ENCODE measurements around the gene ELOF1. TPM values are rescaled to one million over a fixed set of nuclear protein-coding genes. Genes with fewer than 3 reads are reported as not detected.

ELOF1 gene
- total and polyA plus RNA-seq, 2 of the 13 experiments (the other 11 are each of a cell fraction or from before 2014, with no cell fraction given), result 14.5 to 43.2 TPM

DNA sequence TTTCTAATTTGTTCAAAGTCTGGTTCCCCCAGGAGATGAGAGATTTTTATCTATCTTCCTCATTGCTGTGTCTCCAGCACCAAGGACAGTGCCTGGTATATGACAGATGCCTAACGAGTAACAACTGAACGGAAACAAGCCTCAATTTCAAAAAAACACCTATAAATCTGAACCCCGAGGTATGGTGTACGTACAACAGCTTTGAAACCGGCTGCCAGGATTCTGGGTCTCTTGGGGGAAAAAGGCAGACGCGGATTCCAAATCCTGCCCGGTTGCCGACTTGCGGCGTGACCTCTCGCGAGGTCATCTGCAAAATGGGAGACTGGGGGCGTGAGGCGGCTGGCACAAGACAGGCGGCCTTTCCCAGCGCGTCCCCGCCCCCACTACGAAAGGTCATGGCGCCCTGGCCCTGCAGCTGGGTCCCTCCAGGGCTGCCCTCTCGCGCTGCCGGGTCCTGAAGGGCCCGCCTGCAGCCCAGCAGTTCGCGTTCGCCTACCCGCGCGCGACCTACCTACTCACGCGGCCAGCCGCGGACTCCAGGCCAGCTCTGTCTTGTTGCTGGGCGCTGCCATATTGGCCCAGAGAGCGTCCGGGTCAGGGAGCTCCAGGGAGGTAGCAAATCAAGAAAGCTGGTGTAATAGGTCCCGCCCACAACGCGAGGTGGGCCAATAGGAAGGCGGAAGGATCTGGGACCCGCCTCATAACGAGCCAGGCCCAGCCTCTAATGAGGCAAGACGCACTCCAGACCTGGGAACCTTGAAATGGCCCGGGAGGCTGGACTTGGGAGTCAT, 30.3 kb downstream of the ELOF1 start, which contains the start of gene ECSIT (continued):
- TF ChIP-seq SIX4 (CRISPR knock-in tag; IDR thresholded peaks at IDR 0.05) (no peak), ZNF180 (CRISPR knock-in tag; IDR thresholded peaks at IDR 0.05; ENCODE audit: borderline replicate concordance, low read depth) (no peak), ZFP91 (CRISPR knock-in tag; IDR thresholded peaks at IDR 0.05; ENCODE audit: borderline replicate concordance) (peak; percentile 84; the same call in 1 of the 2 replicates), ZNF326 (CRISPR knock-in tag; IDR thresholded peaks at IDR 0.05; ENCODE audit: borderline replicate concordance) (no peak), TCF12 (IDR thresholded peaks at IDR 0.05) (no peak), TCF12 (CRISPR knock-in tag; IDR thresholded peaks at IDR 0.05) (no peak), TGIF2 (CRISPR knock-in tag; IDR thresholded peaks at IDR 0.05) (peak; percentile 97), SNAPC2 (CRISPR knock-in tag; IDR thresholded peaks at IDR 0.05) (no peak), ZNF230 (CRISPR knock-in tag; IDR thresholded peaks at IDR 0.05) (peak; percentile 53; the same call in 1 of the 2 replicates), ZNF883 (CRISPR knock-in tag; IDR thresholded peaks at IDR 0.05; ENCODE audit: not compliant biosample characterization) (no peak), MXD3 (CRISPR knock-in tag; IDR thresholded peaks at IDR 0.05) (peak; percentile 87), ARID5B (CRISPR knock-in tag; IDR thresholded peaks at IDR 0.05) (peak; percentile 60), ZNF567 (CRISPR knock-in tag; IDR thresholded peaks at IDR 0.05; ENCODE audit: borderline replicate concordance) (0 out of 2 replicates have a peak, but pooled peaks have one; percentile 84), SIN3B (IDR thresholded peaks at IDR 0.05; ENCODE audit: low read length) (peak; percentile 47; the same call in 1 of the 2 replicates), TP53 (CRISPR knock-in tag; conservative IDR thresholded peaks at IDR 0.05) (no peak), ZFP41 (CRISPR knock-in tag; IDR thresholded peaks at IDR 0.05; ENCODE audit: borderline replicate concordance) (0 out of 2 replicates have a peak, but pooled peaks have one; percentile 10), ZFX (CRISPR knock-in tag; IDR thresholded peaks at IDR 0.05; ENCODE audit: low read depth) (peak; percentile 96), ZBTB21 (CRISPR knock-in tag; IDR thresholded peaks at IDR 0.05) (no peak; the same call in 1 of the 2 replicates), NCOR1 (IDR thresholded peaks at IDR 0.05; ENCODE audit: borderline replicate concordance, low read length) (peak; percentile 45; the same call in 1 of the 2 replicates), HNRNPK (IDR thresholded peaks at IDR 0.05; ENCODE audit: low read depth, low read length, poor library complexity, severe bottlenecking) (no peak)
- TF ChIP-seq, protein P1, sequence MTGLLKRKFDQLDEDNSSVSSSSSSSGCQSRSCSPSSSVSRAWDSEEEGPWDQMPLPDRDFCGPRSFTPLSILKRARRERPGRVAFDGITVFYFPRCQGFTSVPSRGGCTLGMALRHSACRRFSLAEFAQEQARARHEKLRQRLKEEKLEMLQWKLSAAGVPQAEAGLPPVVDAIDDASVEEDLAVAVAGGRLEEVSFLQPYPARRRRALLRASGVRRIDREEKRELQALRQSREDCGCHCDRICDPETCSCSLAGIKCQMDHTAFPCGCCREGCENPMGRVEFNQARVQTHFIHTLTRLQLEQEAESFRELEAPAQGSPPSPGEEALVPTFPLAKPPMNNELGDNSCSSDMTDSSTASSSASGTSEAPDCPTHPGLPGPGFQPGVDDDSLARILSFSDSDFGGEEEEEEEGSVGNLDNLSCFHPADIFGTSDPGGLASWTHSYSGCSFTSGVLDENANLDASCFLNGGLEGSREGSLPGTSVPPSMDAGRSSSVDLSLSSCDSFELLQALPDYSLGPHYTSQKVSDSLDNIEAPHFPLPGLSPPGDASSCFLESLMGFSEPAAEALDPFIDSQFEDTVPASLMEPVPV (CRISPR knock-in tag; IDR thresholded peaks at IDR 0.05), result peak; percentile 59; the same call in 1 of the 2 replicates
